Natural killer cell (primary cell): ENCODE measurements around the gene UNK. TPM values are rescaled to one million over a fixed set of nuclear protein-coding genes. Genes with fewer than 3 reads are reported as not detected.
A peak's percentile ranks its signal among the peaks of the same experiment; 100 is the strongest.

Experiments
- ATAC-seq, 3 donors: fragments of 150-1000 bp in 2 of 3; fragments of 200-7000 bp in 1 of 3; cut with Tn5 transposase; 1 replicate in 1 of 3; 2 replicates in 2 of 3; pipeline ENCODE4 v1.10.0; 2021; ENCODE audit warnings: mild to moderate bottlenecking in 2 of 3, moderate library complexity in 2 of 3
- DNase-seq, 2 donors: peaks; one replicate each; pipeline versions ENCODE4 v3.0.0 to v3.0.0-alpha.2; 2013 to 2021; ENCODE audit warnings: mixed read lengths in 1 of 2
- H3K27ac ChIP-seq: one replicate; pipeline ENCODE4 v1.5.1; 2013; ENCODE audit warnings: mild to moderate bottlenecking, low read length
- H3K27me3 ChIP-seq: one replicate; pipeline ENCODE4 v1.6.1; 2013; ENCODE audit warnings: low read length; ENCODE audit not compliant: control insufficient read depth, insufficient read depth
- H3K36me3 ChIP-seq: one replicate; pipeline ENCODE4 v1.6.1; 2013; ENCODE audit warnings: low read length; ENCODE audit not compliant: control insufficient read depth, insufficient read depth
- H3K4me1 ChIP-seq: one replicate; pipeline ENCODE4 v1.6.1; 2013; ENCODE audit warnings: low read length; ENCODE audit not compliant: control insufficient read depth, insufficient read depth
- H3K4me3 ChIP-seq: one replicate; pipeline ENCODE4 v1.5.1; 2013; ENCODE audit warnings: low read length
- H3K9me3 ChIP-seq: one replicate; pipeline ENCODE4 v1.6.1; 2013; ENCODE audit warnings: low read length; ENCODE audit not compliant: control insufficient read depth, insufficient read depth
- H3K27ac Mint-ChIP-seq, 2 donors: one replicate each; pipeline ENCODE4 v1.8.0; 2022; ENCODE audit warnings: mild to moderate bottlenecking in 2 of 2, mixed read lengths in 2 of 2, moderate library complexity in 1 of 2
- H3K27me3 Mint-ChIP-seq, 2 donors: one replicate each; pipeline ENCODE4 v1.8.0; 2022; ENCODE audit warnings: low read depth in 2 of 2, mixed read lengths in 2 of 2
- H3K36me3 Mint-ChIP-seq: one replicate; pipeline ENCODE4 v1.8.0; 2022; ENCODE audit warnings: mixed read lengths
- H3K4me1 Mint-ChIP-seq, 2 donors: one replicate each; pipeline ENCODE4 v1.8.0; 2022; ENCODE audit warnings: mixed read lengths in 2 of 2
- H3K4me3 Mint-ChIP-seq: one replicate; pipeline ENCODE4 v1.8.0; 2022; ENCODE audit warnings: mild to moderate bottlenecking, moderate library complexity, mixed read lengths
- H3K9me3 Mint-ChIP-seq, 2 donors: one replicate each; pipeline ENCODE4 v1.8.0; 2022; ENCODE audit warnings: mixed read lengths in 2 of 2
- WGBS: methylation state at CpG from one replicate; pipeline ENCODE4 v1.1.7; 2013; ENCODE audit warnings: missing lambda C conversion rate; ENCODE audit not compliant: insufficient coverage; 5-methylcytosine and 5-hydroxymethylcytosine counted together
- intact Hi-C: fragments of 100-400 bp; cut with micrococcal nuclease; formaldehyde crosslinking; loops from one replicate; pipeline ENCODE4 v1.14.2; 2022
- total RNA-seq, 4 donors: library from RNA; stranded (reverse); fragments of 120-200 nt in 1 of 4; gene quantifications; one replicate each; pipeline versions ENCODE4 v1.2.3 to v1.2.4, GENCODE V29; 2013 to 2022
- TF ChIP-seq, protein P1 (sequence below): fragments of 200-600 bp; IDR thresholded peaks from one replicate; pipeline ENCODE4 v1.8.0; 2022; ENCODE audit warnings: antibody characterized with exemption

The UNK gene
- total RNA-seq, 3 donors from 2014 or later (not counting 1 experiment from before 2014, with no cell fraction given) = 44.2 to 51.3 (median 44.5) TPM

- Mint-ChIP-seq H3K27ac (no peak overlapping the region), H3K4me3 (no peak overlapping the region), H3K27me3 (no peaks in the 10 kb centered on the region), H3K36me3 (no peaks in the 10 kb centered on the region), H3K4me1 (peaks cover 7 to 30% of the 10 kb centered on the region in 2 donors), H3K9me3 (no peaks in the 10 kb centered on the region)
- intact Hi-C loops = no loop called here
- WGBS = 89% methylated on average over 3 of the region's 3 CpGs
- ATAC-seq (no peak), DNase-seq (no peak)
- no peak overlapping the region for H3K4me3 ChIP-seq
- TF ChIP-seq, protein P1, sequence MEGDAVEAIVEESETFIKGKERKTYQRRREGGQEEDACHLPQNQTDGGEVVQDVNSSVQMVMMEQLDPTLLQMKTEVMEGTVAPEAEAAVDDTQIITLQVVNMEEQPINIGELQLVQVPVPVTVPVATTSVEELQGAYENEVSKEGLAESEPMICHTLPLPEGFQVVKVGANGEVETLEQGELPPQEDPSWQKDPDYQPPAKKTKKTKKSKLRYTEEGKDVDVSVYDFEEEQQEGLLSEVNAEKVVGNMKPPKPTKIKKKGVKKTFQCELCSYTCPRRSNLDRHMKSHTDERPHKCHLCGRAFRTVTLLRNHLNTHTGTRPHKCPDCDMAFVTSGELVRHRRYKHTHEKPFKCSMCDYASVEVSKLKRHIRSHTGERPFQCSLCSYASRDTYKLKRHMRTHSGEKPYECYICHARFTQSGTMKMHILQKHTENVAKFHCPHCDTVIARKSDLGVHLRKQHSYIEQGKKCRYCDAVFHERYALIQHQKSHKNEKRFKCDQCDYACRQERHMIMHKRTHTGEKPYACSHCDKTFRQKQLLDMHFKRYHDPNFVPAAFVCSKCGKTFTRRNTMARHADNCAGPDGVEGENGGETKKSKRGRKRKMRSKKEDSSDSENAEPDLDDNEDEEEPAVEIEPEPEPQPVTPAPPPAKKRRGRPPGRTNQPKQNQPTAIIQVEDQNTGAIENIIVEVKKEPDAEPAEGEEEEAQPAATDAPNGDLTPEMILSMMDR = no peak
- peaks cover 4% of the 10 kb centered on the region for H3K36me3 ChIP-seq
- H3K27me3 ChIP-seq = no peaks in the 10 kb centered on the region
- no peak overlapping the region for H3K27ac ChIP-seq
- no peaks in the 10 kb centered on the region for H3K9me3 ChIP-seq
- peaks cover 22% of the 10 kb centered on the region for H3K4me1 ChIP-seq
Measured at GRCh38 chr17:75763269-75763607, 21.4 kb upstream of the UNK start.

DNA sequence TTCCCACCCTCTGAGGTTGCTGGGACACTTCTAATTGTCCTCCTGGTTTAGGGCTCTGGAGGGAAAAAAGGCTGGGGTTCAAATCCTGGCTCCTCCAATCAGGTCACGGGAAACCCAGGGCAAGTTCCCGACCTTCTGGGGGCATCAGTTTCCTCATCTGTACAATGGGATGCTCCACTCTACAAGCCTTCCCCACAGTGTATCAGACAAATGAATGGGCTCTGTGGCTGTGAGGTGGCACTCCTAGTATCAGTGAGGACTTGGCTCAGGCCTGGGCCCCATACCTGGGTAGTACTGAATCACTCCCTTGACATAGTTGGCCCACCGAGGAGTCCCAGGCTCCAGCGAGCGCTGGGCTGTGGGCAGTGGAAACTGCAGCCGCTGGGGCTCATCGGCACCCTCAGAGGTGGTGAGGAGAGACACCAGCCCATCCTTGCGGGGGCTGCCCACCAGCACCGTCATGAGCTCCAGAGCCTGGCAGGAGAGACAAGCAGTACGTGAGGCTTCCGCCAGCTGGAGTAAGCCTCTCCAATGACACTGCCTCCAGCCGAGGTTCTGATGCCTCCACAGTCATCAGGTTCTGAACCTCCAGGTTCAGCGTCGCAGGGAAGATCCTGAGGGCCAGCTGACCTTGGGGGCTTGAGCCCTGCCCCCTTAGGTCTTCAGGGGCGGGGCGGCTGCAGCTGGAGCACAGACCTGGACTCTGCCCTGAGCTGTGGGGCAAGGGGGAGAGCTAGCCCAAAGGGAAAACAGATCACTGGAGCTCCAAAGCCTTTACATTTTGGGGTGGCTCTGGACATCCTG is 20.8 kb upstream of the UNK start:
- Histone ChIP-seq H3K4me3 (peak overlapping the region; percentile 58), H3K27me3 (no peaks in the 10 kb centered on the region), H3K9me3 (no peaks in the 10 kb centered on the region), H3K4me1 (peaks cover 22% of the 10 kb centered on the region), H3K36me3 (peaks cover 4% of the 10 kb centered on the region), H3K27ac (no peak overlapping the region)
- WGBS = 82% methylated on average over 16 of the region's 16 CpGs
- intact Hi-C loops = loop anchor here (2.0 kb wide), 1 partner anchor 15 kb away; a partner anchor contains a TSS
- ATAC-seq = no peak
- no peaks in the 10 kb centered on the region for H3K9me3 Mint-ChIP-seq
- no peak for DNase-seq
- H3K27ac Mint-ChIP-seq = peak overlapping the region in 1 of 2 donors; percentile 66
- H3K4me3 Mint-ChIP-seq = peak overlapping the region; percentile 82
- no peaks in the 10 kb centered on the region for H3K27me3 Mint-ChIP-seq
- TF ChIP-seq, protein P1 = no peak
- H3K4me1 Mint-ChIP-seq = peaks cover 7 to 30% of the 10 kb centered on the region in 2 donors
- no peaks in the 10 kb centered on the region for H3K36me3 Mint-ChIP-seq

DNA sequence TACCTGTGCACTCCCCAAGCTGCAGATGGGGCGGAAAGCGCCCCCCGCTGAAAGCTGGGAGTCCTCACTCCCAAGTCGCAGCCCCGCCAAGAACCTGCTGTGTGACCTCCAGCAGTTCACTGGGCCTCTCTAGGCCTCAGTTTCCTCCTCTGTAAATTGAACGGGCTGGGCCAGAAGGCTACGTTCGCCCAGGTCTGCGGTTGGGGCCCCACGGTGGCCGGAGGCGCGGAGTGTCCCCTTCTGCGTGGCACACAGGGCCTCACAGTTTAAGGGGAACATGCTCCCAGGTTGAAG is 20.2 kb upstream of the UNK start:
- H3K36me3 ChIP-seq = peaks cover 4% of the 10 kb centered on the region
- Mint-ChIP-seq H3K4me3 (peak overlapping the region; percentile 82), H3K4me1 (peaks cover 7 to 30% of the 10 kb centered on the region in 2 donors), H3K27ac (peak overlapping the region in 1 of 2 donors; percentile 66), H3K27me3 (no peaks in the 10 kb centered on the region), H3K36me3 (no peaks in the 10 kb centered on the region), H3K9me3 (no peaks in the 10 kb centered on the region)
- TF ChIP-seq, protein P1 = no peak
- peak overlapping the region; percentile 58 for H3K4me3 ChIP-seq
- peaks cover 22% of the 10 kb centered on the region for H3K4me1 ChIP-seq
- no peaks in the 10 kb centered on the region for H3K9me3 ChIP-seq
- no peaks in the 10 kb centered on the region for H3K27me3 ChIP-seq
- ATAC-seq (no peak), DNase-seq (no peak)
- intact Hi-C loops = loop anchor here (2.0 kb wide), 1 partner anchor 14 kb away; a partner anchor contains a TSS
- H3K27ac ChIP-seq = peak overlapping the region; percentile 41
- 11% methylated on average over 14 of the region's 14 CpGs for whole genome bisulfite sequencing
